Stimulated activated CD4-positive, alpha-beta T cell treated with anti-CD3 and anti-CD28 coated beads, Interleukin-4, amount 100 ng/mL, for 24 hours (primary cell): ENCODE data around the gene ADAMTS6.
"Not testable (repeated sequence)": the region's sequence is repeated elsewhere in the genome, so short reads cannot be mapped to it uniquely, and the experiment has no call there.

Experiments used
- DNase-seq: peaks from one replicate; pipeline ENCODE4 v3.0.0-alpha.2; 2020

The ADAMTS6 gene

GRCh38 chr5:65359981-65360380, 121.7 kb downstream of the ADAMTS6 start:
- DNase-seq: no peak

- no peak for DNase-seq
Observed at GRCh38 chr5:65359569-65359968, 122.2 kb downstream of the ADAMTS6 start.

GRCh38 chr5:65356274-65356673, 125.4 kb downstream of the ADAMTS6 start:
- DNase-seq: no peak

GRCh38 chr5:65355301-65355700, 126.4 kb downstream of the ADAMTS6 start:
- DNase-seq: no peak

- DNase-seq: no peak
Observed at GRCh38 chr5:65341835-65342234, 139.9 kb downstream of the ADAMTS6 start.

- no peak for DNase-seq
Observed at GRCh38 chr5:65338606-65339151, 143.0 kb downstream of the ADAMTS6 start.

- no peak for DNase-seq
Observed at GRCh38 chr5:65334077-65334476, 147.6 kb downstream of the ADAMTS6 start.

- no peak for DNase-seq
Observed at GRCh38 chr5:65332591-65332990, 149.1 kb downstream of the ADAMTS6 start.

GRCh38 chr5:65329266-65329665, 152.5 kb downstream of the ADAMTS6 start:
- DNase-seq: no peak

- no peak for DNase-seq
Observed at GRCh38 chr5:65327582-65327981, 154.1 kb downstream of the ADAMTS6 start.

- no peak for DNase-seq
Observed at GRCh38 chr5:65326922-65327321, 154.8 kb downstream of the ADAMTS6 start.

GRCh38 chr5:65324226-65324625, 157.5 kb downstream of the ADAMTS6 start:
- no peak for DNase-seq

- DNase-seq: not testable (repeated sequence)
Observed at GRCh38 chr5:65320704-65321103, 161.0 kb downstream of the ADAMTS6 start.

GRCh38 chr5:65320250-65320649, 161.5 kb downstream of the ADAMTS6 start:
- no peak for DNase-seq

- no peak for DNase-seq
Observed at GRCh38 chr5:65307931-65308330, 173.8 kb downstream of the ADAMTS6 start.

GRCh38 chr5:65307088-65307487, 174.6 kb downstream of the ADAMTS6 start:
- no peak for DNase-seq

GRCh38 chr5:65305913-65306312, 175.8 kb downstream of the ADAMTS6 start:
- DNase-seq: no peak

GRCh38 chr5:65299861-65300260, 181.9 kb downstream of the ADAMTS6 start:
- no peak for DNase-seq

GRCh38 chr5:65296067-65296466, 185.7 kb downstream of the ADAMTS6 start:
- no peak for DNase-seq

GRCh38 chr5:65292196-65292595, 189.5 kb downstream of the ADAMTS6 start:
- DNase-seq: no peak

GRCh38 chr5:65290677-65291076, 191.0 kb downstream of the ADAMTS6 start:
- no peak for DNase-seq

GRCh38 chr5:65288657-65289056, 193.1 kb downstream of the ADAMTS6 start:
- DNase-seq: no peak

GRCh38 chr5:65279603-65280002, 202.1 kb downstream of the ADAMTS6 start:
- DNase-seq: no peak

- no peak for DNase-seq
Observed at GRCh38 chr5:65276178-65276890, 205.4 kb downstream of the ADAMTS6 start.

- no peak for DNase-seq
Observed at GRCh38 chr5:65271906-65272305, 209.8 kb downstream of the ADAMTS6 start.
